C1 segment of cervical spinal cord (tissue), 14 donors: ENCODE results near the gene KCNQ1OT1.

Experiments
- DNase-seq, 14 donors: peaks; one replicate each; lab custom pipeline; 2025; lab: John Stamatoyannopoulos, UW

The KCNQ1OT1 gene

GRCh38 chr11:2559527-2560311, 140.1 kb downstream of the KCNQ1OT1 start:
- no peak for DNase-seq

DNA sequence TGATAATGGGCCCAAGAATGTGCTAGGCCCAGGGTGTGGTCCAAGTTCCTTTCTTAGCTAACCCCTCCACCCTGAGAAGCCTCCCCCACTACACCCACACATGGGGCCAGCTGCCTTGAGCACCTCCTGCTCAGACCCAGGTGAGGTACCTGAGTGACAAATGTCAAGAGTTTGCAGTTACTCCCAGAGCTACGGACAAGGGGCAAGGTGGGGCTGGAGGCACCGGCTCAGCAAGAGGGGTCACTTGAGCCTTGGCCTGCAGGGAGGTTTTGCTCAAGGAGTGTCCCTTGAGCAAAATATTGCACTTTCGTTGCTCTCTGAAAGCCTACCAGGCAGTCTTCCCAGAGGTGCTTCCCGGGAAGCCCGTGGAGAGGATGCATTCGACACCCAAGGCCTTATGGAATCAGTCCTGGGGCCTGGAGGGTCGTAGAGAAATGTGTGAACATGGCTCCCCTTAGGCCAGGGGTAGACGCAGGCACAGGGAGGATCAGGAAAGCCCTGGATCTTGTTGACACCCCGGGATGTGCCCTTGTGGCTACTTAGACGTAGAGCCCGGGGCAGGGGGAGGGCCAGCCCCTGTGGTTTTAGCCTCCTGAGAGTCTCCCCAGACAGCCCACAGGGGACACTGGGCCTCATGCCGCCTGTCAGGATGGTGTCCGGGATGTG, 140.8 kb downstream of the KCNQ1OT1 start:
- no peak for DNase-seq

GRCh38 chr11:2558397-2558796, 141.4 kb downstream of the KCNQ1OT1 start:
- no peak for DNase-seq
